ENCODE measurements around the gene TBP. TPM values are rescaled to one million over a fixed set of nuclear protein-coding genes. Genes with fewer than 3 reads are reported as not detected.
A peak's percentile ranks its signal among the peaks of the same experiment; 100 is the strongest.

The TBP gene
- total and polyA plus RNA-seq, 2 of the 13 experiments (the other 11 are each of a cell fraction or from before 2014, with no cell fraction given), result 21.7 to 28.1 TPM

DNA sequence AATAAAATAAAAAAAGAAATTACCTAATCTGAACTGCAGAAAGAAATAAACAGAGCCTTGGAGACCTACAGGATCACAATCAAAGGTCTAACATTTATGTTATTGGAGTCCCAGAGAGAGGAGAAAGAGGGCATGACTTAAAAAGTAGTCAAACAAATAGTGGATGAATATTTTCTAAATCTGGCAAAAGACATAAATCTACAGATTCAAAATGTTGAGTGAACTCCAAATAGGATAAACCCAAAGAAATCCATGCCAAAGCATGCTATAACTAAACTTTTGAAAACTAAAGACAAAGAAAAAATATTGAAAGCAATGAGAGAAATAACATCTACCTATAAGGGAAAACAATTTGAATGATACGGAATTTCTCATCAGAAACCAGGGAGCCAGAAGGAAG lies 39.3 kb upstream of the TBP start (continued):
- TF ChIP-seq, protein P1, sequence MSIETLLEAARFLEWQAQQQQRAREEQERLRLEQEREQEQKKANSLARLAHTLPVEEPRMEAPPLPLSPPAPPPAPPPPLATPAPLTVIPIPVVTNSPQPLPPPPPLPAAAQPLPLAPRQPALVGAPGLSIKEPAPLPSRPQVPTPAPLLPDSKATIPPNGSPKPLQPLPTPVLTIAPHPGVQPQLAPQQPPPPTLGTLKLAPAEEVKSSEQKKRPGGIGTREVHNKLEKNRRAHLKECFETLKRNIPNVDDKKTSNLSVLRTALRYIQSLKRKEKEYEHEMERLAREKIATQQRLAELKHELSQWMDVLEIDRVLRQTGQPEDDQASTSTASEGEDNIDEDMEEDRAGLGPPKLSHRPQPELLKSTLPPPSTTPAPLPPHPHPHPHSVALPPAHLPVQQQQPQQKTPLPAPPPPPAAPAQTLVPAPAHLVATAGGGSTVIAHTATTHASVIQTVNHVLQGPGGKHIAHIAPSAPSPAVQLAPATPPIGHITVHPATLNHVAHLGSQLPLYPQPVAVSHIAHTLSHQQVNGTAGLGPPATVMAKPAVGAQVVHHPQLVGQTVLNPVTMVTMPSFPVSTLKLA (IDR thresholded peaks at IDR 0.05), result no peak
- TF ChIP-seq, protein P2, sequence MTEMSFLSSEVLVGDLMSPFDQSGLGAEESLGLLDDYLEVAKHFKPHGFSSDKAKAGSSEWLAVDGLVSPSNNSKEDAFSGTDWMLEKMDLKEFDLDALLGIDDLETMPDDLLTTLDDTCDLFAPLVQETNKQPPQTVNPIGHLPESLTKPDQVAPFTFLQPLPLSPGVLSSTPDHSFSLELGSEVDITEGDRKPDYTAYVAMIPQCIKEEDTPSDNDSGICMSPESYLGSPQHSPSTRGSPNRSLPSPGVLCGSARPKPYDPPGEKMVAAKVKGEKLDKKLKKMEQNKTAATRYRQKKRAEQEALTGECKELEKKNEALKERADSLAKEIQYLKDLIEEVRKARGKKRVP (CRISPR knock-in tag; IDR thresholded peaks at IDR 0.05), result no peak
- TF ChIP-seq ZNF839 (CRISPR knock-in tag; IDR thresholded peaks at IDR 0.05; ENCODE audit: borderline replicate concordance), result no peak

DNA sequence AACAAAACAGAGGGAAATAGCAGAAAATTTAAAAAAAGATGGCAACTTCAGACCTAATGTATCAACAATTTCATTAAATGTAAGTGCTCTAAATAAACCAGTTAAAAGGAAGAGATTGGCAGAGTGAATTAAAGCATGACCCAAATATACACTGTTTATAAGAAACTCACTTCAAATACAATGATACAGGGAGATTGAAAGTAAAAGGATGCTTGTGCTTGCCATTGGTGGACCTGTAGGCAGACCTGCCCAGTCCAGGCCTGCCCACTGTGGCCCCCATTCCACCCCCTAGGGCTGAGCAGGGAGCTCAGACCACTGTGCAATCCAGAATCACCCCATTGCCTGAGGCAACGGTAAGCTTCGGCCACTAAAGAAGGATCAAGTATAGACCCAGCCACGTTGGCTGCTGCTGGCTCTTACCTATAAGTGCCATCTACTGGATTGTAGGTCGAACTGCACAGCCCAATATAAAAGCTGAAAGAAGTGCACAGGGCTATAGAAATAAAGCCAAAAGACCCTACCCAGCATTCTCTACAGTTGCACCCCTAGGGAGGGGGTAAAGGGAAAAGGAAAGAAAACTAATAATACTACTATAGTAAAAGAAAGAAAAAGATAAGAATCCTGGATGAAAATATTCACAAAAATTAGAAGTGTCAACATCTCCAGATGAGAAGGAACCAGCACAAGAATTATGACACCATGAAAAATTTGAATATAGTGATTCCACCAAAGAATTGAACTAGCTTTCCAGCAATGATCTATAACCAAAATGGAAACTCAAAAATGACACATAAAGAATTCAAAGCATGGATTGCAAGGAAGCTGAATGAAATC lies 37.2 kb upstream of the TBP start:
- Histone ChIP-seq H3K36me3 (replicated peaks in 1 of 2; ENCODE audit: control insufficient read depth in 1 of 2, insufficient read depth in 2 of 2, low read length in 2 of 2) (no peaks in the 10 kb centered on the region), H2AFZ (ENCODE audit: low read length) (peak overlapping the region; percentile 69), H3K4me2 (ENCODE audit: low read depth, low read length) (peak overlapping the region; percentile 69), H3K27ac (ENCODE audit: extremely low read length, insufficient read depth, low read length) (no peak overlapping the region), H3K79me2 (ENCODE audit: insufficient read depth, low read length) (no peaks in the 10 kb centered on the region), H3K27me3 (ENCODE audit: control insufficient read depth in 1 of 2, insufficient read depth in 2 of 2, low read length in 2 of 2) (no peaks in the 10 kb centered on the region), H3K9me3 (ENCODE audit: low read length) (no peaks in the 10 kb centered on the region), H3K4me3 (replicated peaks in 1 of 3; ENCODE audit: insufficient read depth in 1 of 3, low read depth in 2 of 3, low read length in 3 of 3) (peak overlapping the region in 1 of 3 experiments; percentile 24; a peak in 1 of 6 replicates), H4K20me1 (ENCODE audit: insufficient read depth, low read length) (no peaks in the 10 kb centered on the region), H3K9ac (ENCODE audit: insufficient read depth, low read depth, low read length) (no peak overlapping the region), H3K4me1 (ENCODE audit: insufficient read depth, low read length) (0 out of 2 replicates have a peak, but pooled peaks cover 5% of the 10 kb centered on the region)
- 2% methylated on average over 4 of the region's 4 CpGs for WGBS (ENCODE audit: low lambda C conversion rate)
- ChIA-PET POLR2A (interaction anchor here (0.6 to 2.0 kb wide), 3 partner anchors 685 to 727 kb away, joined by 4 to 5 read pairs (median 4); no protein-coding TSS in a partner anchor), CTCF (ENCODE audit: low intra/inter-chr PET ratio, low total read pairs) (interaction anchor here (1.6 to 1.8 kb wide), 3 partner anchors 12 to 1559 kb away, joined by 5 to 24 read pairs (median 12); no protein-coding TSS in a partner anchor)
- FAIRE-seq, result peak; percentile 75
- BruUV-seq (replicated peaks), result no TSS peak
- DNase-seq (ENCODE audit: low spot score), result peak; percentile 74
- intact Hi-C loops (cut with micrococcal nuclease; ENCODE audit: unreplicated experiment) (loop anchor here (1.0 to 10.0 kb wide), 6 partner anchors 352 to 1560 kb away; no protein-coding TSS in a partner anchor), in situ Hi-C loops (cut with HindIII; ENCODE audit: extremely low pct_ligation_motif_present, low pct_unique_long_range_greater_than_20kb) (loop anchor here (10.0 kb wide), 1 partner anchor 562 kb away; no protein-coding TSS in a partner anchor)
- peak; percentile 100 for ATAC-seq
- TF ChIP-seq, protein P3, sequence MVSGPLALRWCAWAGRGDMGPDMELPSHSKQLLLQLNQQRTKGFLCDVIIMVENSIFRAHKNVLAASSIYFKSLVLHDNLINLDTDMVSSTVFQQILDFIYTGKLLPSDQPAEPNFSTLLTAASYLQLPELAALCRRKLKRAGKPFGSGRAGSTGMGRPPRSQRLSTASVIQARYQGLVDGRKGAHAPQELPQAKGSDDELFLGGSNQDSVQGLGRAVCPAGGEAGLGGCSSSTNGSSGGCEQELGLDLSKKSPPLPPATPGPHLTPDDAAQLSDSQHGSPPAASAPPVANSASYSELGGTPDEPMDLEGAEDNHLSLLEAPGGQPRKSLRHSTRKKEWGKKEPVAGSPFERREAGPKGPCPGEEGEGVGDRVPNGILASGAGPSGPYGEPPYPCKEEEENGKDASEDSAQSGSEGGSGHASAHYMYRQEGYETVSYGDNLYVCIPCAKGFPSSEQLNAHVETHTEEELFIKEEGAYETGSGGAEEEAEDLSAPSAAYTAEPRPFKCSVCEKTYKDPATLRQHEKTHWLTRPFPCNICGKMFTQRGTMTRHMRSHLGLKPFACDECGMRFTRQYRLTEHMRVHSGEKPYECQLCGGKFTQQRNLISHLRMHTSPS (CRISPR knock-in tag; IDR thresholded peaks at IDR 0.05; ENCODE audit: low read depth), result no peak
- TF ChIP-seq ZNF709 (CRISPR knock-in tag; IDR thresholded peaks at IDR 0.05) (no peak), ZNF564 (CRISPR knock-in tag; IDR thresholded peaks at IDR 0.05) (no peak), ARID2 (CRISPR knock-in tag; IDR thresholded peaks at IDR 0.05; ENCODE audit: borderline replicate concordance) (no peak), POLR2G (IDR thresholded peaks at IDR 0.05; ENCODE audit: low read depth, low read length) (no peak), ZNF644 (CRISPR knock-in tag; IDR thresholded peaks at IDR 0.05; ENCODE audit: low read depth) (0 out of 2 replicates have a peak, but pooled peaks have one; percentile 15), MIXL1 (CRISPR knock-in tag; IDR thresholded peaks at IDR 0.05) (peak; percentile 38; the same call in 1 of the 2 replicates)
- TF ChIP-seq, protein P4, sequence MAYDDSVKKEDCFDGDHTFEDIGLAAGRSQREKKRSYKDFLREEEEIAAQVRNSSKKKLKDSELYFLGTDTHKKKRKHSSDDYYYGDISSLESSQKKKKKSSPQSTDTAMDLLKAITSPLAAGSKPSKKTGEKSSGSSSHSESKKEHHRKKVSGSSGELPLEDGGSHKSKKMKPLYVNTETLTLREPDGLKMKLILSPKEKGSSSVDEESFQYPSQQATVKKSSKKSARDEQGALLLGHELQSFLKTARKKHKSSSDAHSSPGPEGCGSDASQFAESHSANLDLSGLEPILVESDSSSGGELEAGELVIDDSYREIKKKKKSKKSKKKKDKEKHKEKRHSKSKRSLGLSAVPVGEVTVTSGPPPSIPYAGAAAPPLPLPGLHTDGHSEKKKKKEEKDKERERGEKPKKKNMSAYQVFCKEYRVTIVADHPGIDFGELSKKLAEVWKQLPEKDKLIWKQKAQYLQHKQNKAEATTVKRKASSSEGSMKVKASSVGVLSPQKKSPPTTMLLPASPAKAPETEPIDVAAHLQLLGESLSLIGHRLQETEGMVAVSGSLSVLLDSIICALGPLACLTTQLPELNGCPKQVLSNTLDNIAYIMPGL (CRISPR knock-in tag; IDR thresholded peaks at IDR 0.05; ENCODE audit: borderline replicate concordance in 1 of 2, low read depth in 1 of 2), result 0 out of 4 replicates have a peak, but pooled peaks have one; percentile 22 to 53
- TF ChIP-seq, protein P5, sequence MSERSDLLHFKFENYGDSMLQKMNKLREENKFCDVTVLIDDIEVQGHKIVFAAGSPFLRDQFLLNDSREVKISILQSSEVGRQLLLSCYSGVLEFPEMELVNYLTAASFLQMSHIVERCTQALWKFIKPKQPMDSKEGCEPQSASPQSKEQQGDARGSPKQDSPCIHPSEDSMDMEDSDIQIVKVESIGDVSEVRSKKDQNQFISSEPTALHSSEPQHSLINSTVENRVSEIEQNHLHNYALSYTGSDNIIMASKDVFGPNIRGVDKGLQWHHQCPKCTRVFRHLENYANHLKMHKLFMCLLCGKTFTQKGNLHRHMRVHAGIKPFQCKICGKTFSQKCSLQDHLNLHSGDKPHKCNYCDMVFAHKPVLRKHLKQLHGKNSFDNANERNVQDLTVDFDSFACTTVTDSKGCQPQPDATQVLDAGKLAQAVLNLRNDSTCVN (CRISPR knock-in tag; IDR thresholded peaks at IDR 0.05; ENCODE audit: borderline replicate concordance), result 0 out of 2 replicates have a peak, but pooled peaks have one; percentile 35

All from HepG2 (cell line).